Measurements from ENCODE around the gene STUB1.
A peak's percentile ranks its signal among the peaks of the same experiment; 100 is the strongest.

Gene STUB1

DNA sequence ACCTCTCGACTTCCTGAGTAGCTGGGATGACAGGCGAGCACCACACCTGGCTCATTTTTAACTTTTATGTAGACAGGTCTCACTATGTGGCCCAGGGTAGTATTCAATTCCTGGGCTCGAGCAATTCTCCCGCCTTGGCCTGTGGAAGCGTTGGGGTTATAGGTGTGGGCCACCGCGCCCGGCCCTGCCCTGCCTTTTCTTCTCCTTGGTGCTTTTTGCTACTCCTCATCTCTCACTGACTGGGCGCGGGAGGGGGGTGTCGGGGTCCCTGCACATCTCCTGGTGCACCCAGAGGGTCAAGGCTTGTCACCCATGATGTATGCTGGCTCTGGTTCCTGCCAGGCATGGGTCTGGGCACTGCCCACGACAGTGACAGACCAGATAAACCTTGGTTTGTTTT lies 35.7 kb upstream of the STUB1 start:
- DNase-seq (ENCODE audit: low read depth) = no peak

DNA sequence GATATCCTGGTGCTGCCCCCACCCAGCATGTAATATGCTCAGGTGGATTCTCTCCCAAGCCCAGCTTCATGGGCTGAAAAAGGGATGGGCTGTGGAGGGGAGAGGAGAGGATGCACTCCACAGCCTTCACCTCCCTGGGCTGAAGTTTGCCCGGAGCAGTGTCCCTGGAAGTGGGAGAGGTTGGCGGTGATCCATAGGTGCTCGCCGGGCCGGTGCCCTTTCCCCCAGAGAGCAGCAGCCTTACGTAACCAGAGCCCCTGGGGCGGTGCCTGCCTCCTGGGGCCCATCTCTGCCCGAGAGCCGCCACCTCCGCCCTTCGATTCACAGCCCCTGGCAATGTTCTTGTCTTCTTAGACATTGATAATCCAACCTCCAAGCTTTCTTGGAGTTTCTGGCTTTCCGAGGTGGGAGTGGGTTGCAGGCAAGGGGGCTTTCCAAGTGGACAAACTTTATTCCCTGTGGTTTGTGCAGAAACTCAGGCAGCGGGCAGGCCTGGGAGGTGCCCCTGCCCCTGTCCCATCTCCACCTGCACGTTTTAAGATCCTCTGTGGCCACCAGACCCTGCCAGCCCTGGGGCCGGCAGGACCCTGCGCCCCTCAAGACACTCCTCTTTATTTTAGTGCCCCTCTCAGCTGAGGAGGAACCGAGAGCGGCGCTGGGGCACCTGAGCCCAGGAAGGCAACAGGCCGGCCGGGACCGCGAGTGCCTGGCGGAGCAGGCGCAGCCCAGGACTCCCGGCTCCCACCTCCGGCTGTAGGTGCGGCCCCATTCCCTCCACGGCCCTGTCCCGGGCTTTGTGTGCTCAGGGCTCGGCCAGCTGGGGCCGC lies 34.1 kb upstream of the STUB1 start:
- no peak for DNase-seq (ENCODE audit: low read depth)

DNA sequence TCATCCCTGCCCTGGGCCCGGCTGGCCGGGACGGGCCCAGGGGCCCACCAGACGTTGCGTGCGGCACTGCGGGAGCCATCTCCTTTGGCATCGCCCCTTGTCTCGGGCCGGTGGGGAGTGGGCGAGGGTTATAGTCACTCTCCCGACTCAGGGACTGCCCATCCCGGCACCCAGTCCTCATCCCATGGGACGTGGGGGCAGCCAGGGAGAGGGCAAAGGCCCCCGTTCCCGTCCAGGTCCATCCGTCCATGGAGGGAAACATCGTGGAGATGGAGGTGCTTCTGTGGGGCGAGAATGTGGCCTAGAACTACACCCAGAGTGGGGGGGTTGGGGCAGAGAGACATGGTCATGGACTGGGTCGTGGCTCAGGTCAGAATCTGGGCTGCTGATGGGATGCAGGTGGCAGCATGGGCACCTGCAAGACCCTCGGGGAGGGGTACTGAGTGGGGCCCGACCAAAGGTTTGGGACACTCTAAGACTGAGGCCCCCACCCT lies 33.5 kb upstream of the STUB1 start:
- no peak for DNase-seq (ENCODE audit: low read depth)

DNA sequence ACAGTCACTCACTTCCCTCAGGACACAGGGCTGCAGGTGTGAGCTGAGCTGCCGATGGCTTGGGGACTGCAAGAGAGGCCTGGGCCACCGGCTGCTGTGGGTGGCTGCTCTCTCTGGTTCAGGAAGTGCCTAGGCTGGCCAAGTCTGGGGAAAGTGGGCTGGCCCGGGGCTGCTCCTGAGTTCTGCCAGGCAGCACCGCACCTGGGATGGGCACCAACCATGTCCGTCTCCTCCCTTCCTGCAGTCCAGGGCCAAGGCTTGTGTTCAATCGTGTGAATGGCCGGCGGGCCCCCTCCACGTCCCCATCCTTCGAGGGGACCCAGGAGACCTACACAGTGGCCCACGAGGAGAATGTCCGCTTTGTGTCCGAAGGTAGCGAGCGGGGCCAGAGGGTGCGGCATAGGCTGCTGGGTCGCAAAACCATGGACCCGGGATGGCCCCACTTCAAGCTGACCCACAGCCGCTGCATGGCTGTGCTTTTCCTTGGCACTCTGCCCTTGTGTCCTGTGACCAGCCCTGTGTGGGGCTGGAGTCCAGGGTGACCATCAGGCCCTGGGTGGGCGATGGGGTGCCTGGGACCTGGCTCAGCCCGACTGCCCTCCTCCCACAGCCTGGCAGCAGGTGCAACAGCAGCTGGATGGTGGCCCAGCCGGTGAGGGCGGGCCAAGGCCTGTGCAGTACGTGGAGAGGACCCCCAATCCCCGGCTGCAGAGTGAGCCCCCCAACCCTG lies 32.9 kb upstream of the STUB1 start:
- DNase-seq (ENCODE audit: low read depth) = no peak

DNA sequence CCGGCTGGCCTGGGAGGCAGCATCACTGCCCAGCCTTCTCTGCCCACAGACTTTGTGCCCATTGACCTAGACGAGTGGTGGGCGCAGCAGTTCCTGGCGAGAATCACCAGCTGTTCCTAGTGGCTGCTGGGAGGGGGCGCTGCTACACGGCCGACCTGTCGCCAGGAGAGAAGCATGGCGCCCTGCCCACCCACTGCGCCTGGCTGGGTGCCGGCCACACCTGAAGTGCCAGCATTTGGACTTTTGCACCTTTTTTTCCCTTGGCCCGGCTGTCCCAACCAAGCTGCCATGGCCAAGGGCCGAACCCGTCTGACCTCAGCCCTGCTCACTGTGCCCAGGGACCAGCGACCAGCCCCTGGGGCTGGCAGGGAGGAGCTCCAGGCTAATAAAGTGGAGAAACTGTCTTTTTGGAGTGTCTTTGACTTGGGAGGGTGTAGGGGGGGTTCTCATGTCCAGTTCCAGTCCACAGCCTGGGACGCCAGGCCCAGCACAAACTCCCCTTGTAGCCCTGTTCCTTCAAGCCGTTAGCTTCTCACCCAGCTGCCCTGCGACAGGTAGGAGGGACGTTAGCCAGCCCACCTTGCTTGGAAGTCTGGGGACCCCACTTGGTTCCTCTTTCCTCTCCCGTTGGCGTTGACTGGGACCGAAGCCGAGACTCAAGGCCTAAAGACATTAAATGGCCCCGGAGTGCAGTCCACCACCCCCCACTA lies 32.0 kb upstream of the STUB1 start:
- DNase-seq (ENCODE audit: low read depth) = no peak

DNA sequence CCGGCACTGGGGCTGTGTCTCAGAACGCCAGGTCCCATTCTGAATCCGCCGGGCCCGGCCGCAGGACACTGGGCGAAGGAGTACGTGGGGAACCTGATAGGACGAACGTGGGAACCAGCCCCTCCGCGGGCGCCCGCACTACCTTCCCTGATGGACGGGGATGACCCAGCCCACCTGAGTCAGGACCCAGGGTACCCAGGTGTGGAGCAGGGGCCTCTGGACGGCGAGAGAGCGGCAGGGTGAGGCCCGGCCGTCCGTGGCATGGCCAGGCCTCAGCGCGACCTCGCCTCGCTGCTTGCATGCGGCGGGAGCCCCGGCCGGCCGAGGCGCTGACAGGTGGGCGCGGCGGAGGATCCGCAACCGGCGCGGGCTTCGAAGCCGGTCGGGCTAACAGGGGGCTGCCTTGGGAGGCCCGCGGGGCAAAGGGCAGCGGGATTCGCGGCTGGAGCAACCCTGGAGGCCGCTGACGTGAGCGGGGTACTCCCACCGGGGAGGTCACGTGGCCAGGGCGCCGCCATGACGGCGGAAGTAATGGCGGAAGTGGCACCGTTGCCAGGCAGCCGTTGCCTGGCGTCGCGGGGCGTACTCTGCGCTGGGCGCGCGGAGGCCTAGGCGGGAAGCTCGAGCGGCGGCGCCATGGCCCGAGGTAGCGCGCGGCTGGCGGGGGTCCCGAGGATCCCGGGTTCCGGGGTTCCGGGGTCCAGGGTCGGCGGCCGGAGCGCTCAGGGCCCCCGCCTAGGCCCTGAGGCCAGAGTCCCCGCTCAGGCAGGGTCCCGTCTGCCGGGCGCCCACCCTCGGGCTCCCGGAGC lies 31.2 kb upstream of the STUB1 start, which contains the start of gene WDR90:
TSS of gene WDR90 (plus strand) at position 585 of the 809 bp plus-strand sequence. CDS start at position 637, 52 bp downstream.
- peak; percentile 88 for DNase-seq (ENCODE audit: low read depth)

DNA sequence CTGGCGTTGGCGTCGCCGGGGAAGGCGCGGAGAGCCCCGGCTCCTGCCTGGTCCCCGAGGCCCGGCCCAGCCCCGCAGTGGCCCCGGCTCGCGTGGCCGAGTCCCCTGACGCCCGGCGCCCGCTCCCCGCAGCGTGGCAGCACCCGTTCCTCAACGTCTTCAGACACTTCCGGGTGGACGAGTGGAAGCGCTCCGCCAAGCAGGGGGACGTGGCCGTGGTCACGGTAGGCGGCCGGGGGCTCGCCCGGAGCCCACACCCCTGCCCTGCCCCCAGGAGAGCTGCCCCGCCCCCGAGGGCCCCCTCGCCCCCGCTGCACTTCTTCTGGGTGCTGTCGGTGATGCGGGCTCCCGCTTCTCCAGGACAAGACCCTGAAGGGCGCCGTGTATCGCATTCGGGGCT lies 30.6 kb upstream of the STUB1 start:
- no peak for DNase-seq (ENCODE audit: low read depth)

DNA sequence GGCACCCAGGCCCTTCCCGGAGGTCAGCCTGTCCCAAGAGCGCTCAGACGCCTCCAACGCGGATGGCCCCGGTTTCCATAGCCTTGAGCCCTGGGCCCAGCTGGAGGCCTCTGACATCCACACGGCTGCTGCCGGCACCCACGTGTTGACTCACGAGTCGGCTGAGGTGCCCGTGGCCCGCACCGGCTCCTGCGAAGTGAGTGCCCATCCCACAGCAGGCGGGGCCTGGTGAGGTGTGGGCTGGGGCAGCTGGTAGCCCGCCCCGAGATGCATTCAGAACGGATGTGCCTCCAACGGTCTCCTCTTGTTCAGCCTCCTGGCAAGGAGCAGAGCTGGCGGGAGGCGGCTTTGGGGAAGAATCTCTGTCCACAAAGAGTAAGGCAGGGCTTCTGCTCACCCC lies 28.4 kb upstream of the STUB1 start:
- DNase-seq (ENCODE audit: low read depth) = no peak

DNA sequence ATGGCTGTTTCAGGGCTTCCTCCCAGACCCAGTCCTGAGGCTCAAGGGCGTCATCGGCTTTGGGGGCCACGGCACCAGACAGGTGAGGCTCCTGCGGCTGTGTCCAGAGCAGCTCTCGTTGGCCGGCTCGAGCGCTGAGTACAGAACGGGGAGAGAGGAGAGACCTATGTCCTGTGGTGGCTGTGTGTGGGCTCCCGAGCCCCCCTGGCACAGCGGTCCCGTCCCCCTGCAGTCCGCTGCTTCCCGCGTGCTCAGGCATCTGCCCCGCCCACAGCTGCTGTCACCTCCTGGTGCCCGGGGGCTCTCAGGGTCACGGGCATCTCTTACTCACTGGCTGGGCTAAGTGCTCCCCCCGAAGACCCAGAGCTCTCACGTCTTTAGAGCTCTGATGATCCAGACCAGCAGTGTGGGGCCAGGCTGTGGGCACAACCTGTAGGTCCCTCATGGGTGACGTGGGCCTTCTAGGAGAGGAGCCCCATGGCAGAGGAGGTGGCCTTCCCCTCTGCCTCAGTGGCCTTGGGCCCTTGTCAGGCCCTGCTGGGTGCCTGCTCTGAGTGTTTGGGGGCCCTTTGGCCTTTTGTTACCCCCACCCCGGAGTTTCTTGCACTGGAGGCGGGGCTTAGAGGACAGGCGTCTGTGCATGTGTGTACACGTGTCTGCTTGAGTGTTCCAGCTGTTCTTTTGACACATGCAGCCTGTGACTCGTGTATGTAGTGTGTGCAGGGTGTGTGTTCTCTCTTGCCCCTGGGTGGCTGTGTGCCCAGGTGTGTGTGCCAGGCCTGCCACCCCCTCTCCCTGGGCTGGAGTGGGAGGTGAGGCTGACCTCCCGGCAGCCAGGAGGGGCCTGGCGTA lies 27.5 kb upstream of the STUB1 start:
- no peak for DNase-seq (ENCODE audit: low read depth)

DNA sequence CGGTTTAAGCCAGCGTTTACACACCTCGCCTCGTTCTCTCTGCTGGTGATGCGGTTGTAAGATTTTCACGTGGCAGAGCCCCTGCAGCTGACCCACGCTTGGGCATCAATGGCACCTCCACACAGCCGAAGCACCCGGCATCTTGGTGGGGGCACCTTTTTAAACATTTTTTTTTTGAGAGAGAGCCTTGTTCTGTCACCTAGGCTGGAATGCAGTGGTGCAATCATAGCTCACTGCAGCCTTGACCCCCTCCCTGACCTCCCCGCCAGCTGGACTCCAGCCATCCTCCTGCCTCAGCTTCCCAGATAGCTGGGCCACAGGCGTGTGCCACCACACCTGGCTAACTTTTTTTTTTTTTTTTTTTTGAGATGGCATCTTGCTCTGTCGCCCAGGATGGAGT lies 26.2 kb upstream of the STUB1 start:
- no peak for DNase-seq (ENCODE audit: low read depth)

DNA sequence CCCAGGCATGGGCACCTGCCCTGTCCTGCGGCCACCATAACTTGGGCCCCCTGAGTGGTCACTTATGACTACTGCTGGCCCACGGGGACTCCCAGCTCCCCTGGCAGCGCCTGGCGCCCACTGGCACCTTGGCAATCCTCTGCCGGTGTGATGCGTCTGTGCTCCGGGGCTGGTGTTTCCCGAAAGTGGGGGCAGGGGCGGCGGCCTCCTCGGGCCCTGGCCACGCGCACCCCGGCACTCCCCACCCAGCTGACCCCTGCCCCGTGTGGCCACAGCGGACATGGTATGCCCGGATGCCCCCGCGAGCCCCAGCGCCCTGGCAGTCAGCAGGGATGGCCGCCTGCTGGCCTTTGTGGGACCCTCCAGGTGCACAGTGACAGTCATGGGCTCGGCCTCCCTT lies 22.7 kb upstream of the STUB1 start:
- DNase-seq (ENCODE audit: low read depth) = no peak

DNA sequence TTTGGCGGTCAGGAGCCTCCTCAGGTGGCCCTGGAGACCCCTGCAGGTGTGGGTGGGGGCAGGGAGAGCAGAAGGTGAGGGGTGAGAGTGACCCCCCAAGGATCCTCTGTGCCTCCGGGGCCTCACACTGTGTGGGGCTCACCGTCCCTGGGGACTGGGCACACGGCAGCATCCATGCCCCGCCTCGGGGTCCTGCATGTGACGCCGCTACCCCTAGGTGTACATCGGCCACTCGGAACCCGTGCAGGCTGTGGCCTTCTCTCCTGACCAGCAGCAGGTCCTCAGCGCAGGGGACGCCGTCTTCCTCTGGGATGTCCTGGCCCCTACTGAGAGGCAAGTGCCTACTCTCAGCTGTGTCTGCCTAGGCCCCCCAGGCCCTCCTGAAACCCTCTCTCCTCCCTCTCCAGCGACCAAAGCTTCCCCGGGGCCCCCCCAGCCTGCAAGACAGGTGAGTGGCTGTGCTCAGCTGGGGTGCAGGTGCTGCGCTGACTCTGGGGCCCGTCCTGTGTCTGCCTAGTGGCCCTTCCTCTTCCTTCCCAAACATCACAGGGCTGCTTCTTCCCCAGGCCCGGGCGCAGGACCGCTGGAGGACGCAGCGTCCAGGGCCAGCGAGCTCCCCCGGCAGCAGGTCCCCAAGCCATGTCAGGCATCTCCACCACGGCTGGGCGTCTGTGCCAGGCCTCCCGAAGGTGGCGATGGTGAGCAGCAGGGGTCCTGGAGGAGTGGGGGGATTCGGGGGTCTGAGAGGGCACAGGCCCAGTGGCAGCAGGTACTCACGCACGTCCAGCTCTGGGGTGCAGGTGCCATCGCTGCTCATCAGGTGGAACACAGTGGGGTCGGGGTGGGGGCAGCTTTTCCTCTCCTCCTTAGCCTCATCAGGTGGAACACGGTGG lies 21.3 kb upstream of the STUB1 start:
- no peak for DNase-seq (ENCODE audit: low read depth)

DNA sequence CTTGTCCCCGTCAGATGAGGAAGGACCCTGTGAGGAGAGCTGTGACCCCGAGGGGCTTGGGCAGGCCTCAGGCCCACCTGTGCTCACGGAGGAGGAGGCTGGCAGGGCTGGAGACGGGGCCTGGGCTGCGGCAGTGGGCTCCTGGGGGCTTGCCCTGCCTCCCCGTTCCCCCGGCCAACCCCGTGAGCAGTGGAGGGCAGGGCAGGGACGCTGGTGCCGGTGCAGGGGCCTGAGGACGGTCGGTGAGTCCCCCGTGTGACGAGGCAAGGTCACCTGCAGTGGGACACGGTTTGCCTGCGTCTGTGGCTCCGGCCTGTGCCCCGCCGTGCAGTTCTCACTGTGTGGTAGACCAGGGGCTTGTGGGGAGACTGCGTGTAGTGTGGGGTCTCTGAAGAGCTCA lies 20.6 kb upstream of the STUB1 start:
- DNase-seq (ENCODE audit: low read depth) = no peak

DNA sequence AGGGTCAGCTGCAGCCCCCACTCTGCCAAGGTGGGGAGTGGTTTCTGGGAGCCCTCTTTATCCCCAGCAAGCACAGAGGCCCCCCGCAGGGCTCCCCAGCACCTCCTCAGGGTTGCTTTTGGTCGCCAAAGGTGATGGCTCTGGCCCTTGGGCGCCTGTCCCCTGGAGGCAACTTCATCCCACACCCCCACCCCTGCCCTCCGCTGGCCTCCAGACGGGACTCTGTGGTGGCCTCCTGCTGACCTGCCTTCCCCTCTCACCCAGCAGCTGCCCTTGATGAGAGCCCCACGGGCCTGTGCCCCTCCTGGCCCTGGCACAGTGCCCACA lies 20.1 kb upstream of the STUB1 start:
- no peak for DNase-seq (ENCODE audit: low read depth)

DNA sequence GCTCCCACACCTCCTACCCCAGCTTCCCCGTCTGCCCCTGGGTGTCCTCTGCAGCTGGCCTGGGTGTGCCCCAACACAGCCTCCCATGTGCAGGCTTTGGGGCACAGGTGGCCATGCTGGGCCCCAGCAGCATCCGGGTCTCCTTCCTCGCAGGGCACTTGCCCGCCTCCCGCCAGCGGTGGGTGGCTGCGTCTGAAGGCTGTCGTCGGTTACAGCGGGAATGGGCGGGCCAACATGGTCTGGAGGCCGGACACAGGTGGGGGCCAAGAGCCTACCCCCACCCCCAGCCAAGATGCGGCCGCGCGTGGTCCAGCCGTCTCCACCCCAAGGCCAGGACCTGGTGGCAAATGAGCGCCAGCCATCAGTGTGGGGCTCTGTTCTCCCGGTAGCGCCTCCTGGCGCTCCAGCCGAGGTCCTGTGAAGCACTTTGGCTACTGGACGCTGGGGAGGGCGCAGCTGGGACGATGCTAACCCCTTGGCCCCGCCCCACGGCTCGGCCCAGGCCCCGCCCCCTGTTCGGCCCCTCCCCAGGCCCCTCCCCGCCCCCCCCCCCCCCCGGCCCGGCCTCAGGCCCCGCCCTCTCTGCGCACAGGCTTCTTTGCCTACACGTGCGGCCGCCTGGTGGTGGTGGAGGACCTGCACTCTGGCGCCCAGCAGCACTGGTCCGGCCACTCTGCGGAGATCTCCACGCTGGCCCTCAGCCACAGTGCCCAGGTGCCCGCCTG lies 19.6 kb upstream of the STUB1 start:
- no peak for DNase-seq (ENCODE audit: low read depth)

DNA sequence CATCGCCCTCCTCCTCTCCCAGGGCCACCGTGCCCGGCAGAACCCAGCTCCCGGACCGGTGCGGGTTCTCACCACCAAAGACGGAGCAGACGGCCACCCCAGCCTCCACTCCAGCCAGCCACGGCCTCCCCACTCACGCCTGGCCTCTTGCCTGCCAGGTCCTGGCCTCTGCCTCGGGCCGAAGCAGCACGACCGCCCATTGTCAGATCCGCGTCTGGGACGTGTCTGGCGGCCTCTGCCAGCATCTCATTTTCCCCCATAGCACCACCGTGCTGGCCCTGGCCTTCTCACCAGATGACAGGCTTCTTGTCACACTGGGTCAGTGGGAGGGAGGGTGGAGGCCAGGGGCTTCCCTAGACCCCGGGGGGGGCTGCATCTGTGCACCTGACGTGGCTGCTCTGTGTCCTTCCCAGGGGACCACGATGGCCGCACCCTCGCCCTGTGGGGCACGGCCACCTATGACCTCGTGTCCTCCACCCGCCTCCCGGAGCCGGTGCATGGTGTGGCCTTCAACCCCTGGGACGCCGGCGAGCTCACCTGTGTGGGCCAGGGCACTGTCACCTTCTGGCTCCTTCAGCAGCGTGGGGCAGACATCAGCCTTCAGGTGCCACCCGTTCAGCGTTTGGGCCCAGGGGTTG lies 18.9 kb upstream of the STUB1 start:
- no peak for DNase-seq (ENCODE audit: low read depth)

DNA sequence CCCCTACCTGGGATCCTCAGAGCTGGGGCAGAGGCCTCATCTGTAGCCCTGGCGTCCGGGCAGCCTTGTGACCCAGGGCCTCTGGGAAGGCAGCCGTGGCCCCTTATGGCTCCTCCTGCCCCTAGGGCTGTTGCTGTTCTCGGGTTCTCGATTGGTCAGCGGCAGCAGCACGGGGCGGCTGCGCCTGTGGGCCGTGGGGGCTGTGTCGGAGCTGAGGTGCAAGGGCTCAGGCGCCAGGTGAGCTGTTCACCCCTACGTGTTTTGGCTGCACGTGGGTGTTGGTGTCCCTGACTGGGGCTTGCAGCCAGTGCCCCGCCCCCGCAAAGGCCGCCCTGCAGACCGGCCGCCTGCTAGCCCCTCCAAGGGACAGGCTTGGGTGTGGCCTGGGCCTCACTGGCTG lies 18.1 kb upstream of the STUB1 start:
- DNase-seq (ENCODE audit: low read depth) = no peak

DNA sequence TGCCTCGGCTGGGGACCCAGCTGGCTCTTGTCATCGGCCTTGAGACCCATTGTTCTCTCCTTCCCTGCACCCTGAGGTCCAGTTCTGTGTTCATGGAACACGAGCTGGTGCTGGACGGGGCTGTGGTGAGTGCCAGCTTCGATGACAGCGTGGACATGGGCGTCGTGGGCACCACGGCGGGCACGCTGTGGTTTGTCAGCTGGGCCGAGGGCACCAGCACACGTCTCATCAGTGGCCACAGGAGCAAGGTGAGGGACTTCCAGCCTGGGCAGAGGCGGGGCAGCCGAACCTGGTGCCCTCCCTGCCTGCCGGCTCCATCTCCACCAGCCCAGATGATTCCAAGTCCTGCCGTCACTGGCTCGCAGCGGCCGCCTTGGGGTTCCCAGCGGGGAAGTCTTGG lies 17.6 kb upstream of the STUB1 start:
- DNase-seq (ENCODE audit: low read depth) = no peak

DNA sequence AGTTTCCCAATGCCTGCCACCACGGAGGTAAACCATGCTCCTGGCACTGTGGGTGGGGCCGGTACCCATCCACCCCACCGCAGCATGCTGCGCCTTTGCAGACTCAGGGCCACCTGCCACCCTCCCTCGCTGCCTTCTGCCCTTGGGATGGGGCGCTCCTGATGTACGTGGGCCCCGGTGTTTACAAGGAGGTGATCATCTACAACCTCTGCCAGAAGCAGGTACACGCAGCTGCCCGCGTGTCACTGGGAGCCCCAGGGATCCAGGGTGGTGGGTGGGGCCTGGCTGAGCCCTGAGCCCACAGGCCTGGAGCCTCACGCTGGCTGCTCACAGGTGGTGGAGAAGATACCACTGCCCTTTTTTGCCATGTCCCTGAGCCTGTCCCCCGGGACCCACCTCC lies 13.6 kb upstream of the STUB1 start:
- DNase-seq (ENCODE audit: low read depth) = no peak

Data from stimulated activated CD8-positive, alpha-beta memory T cell treated with anti-CD3 and anti-CD28 coated beads, Interleukin-7, amount 100 ng/mL, for 24 hours (primary cell).